HG03108 (cell line): ENCODE measurements around the gene PLEKHG4.
A peak's percentile ranks its signal among the peaks of the same experiment; 100 is the strongest.

ENCODE experiments used
- ATAC-seq: cut with Tn5 transposase; IDR thresholded peaks from one replicate; pipeline ENCODE4 v1.9.1; 2021; ENCODE audit warnings: moderate library complexity; ENCODE audit not compliant: unreplicated experiment

PLEKHG4 gene

GRCh38 chr16:67245674-67246080, 33.7 kb upstream of the PLEKHG4 start:
- ATAC-seq, result no peak

GRCh38 chr16:67246081-67246755, 33.1 kb upstream of the PLEKHG4 start:
- ATAC-seq, result peak; percentile 24

GRCh38 chr16:67246756-67247191, 32.6 kb upstream of the PLEKHG4 start:
- peak; percentile 11 for ATAC-seq

- ATAC-seq, result peak; percentile 37
These were observed 31.9 kb upstream of the PLEKHG4 start, which contains the start of gene FHOD1 for GRCh38 chr16:67247192-67248072. Gene FHOD1, minus strand, starts transcription at chr16:67247481. Its CDS starts 71 bp downstream, at chr16:67247410.

- no peak for ATAC-seq
These were observed 31.3 kb upstream of the PLEKHG4 start for GRCh38 chr16:67248073-67248400.

- no peak for ATAC-seq
These were observed 30.7 kb upstream of the PLEKHG4 start, which contains the start of gene SLC9A5 for GRCh38 chr16:67248401-67249177. Gene SLC9A5, plus strand, starts transcription at chr16:67248979. Its CDS starts 36 bp downstream, at chr16:67249015.

- no peak for ATAC-seq
These were observed 29.9 kb upstream of the PLEKHG4 start for GRCh38 chr16:67249178-67250044.

GRCh38 chr16:67250045-67250327, 29.3 kb upstream of the PLEKHG4 start:
- ATAC-seq, result no peak

- no peak for ATAC-seq
These were observed 26.5 kb upstream of the PLEKHG4 start for GRCh38 chr16:67252609-67253497.

- no peak for ATAC-seq
These were observed 24.4 kb upstream of the PLEKHG4 start for GRCh38 chr16:67254801-67255552.

- ATAC-seq, result no peak
These were observed 23.6 kb upstream of the PLEKHG4 start for GRCh38 chr16:67255553-67256221.

GRCh38 chr16:67256701-67257230, 22.6 kb upstream of the PLEKHG4 start:
- ATAC-seq, result no peak

- no peak for ATAC-seq
These were observed 21.7 kb upstream of the PLEKHG4 start for GRCh38 chr16:67257486-67258160.

GRCh38 chr16:67258161-67258835, 21.0 kb upstream of the PLEKHG4 start:
- no peak for ATAC-seq

- ATAC-seq, result no peak
These were observed 19.6 kb upstream of the PLEKHG4 start for GRCh38 chr16:67259705-67260104.

- ATAC-seq, result no peak
These were observed 18.8 kb upstream of the PLEKHG4 start for GRCh38 chr16:67260426-67261063.
